Caki2 (cell line): ENCODE measurements around the gene NUP160. TPM values are rescaled to one million over a fixed set of nuclear protein-coding genes. Genes with fewer than 3 reads are reported as not detected.
A peak's percentile ranks its signal among the peaks of the same experiment; 100 is the strongest.
"Not testable (repeated sequence)": the region's sequence is repeated elsewhere in the genome, so short reads cannot be mapped to it uniquely, and the experiment has no call there.

ENCODE experiments used
- DNase-seq: peaks from one replicate; pipeline ENCODE4 v3.0.0-alpha.2; 2015; ENCODE audit warnings: low read depth
- in situ Hi-C: cut with HindIII; loops from 2 replicates; pipeline ENCODE4 v1.10.0; 2016; ENCODE audit warnings: low sequenced_read_pairs, low pct_unique_long_range_greater_than_20kb, mixed read lengths
- total RNA-seq: library from RNA; depleted of rRNA; stranded (reverse); fragments of >200 nt; shearing (Covaris generic); gene quantifications from 2 replicates; pipeline ENCODE4 v1.2.3, GENCODE V29; 2014; ENCODE audit warnings: low replicate concordance

NUP160 gene
- total RNA-seq, 1 experiment from 2014 or later: 15.8 TPM

GRCh38 chr11:47837292-47837691, 10.9 kb downstream of the NUP160 start:
- no peak for DNase-seq
- in situ Hi-C loops: no loop called here

GRCh38 chr11:47830013-47830412, 18.1 kb downstream of the NUP160 start:
- DNase-seq: not testable (repeated sequence)

GRCh38 chr11:47828284-47828683, 19.9 kb downstream of the NUP160 start:
- in situ Hi-C loops: no loop called here
- DNase-seq: no peak

More at GRCh38 chr11:47830013-47830412, 18.1 kb downstream of the NUP160 start:
- in situ Hi-C loops: not testable (repeated sequence)

GRCh38 chr11:47822664-47823063, 25.5 kb downstream of the NUP160 start:
- in situ Hi-C loops, DNase-seq: not testable (repeated sequence)

GRCh38 chr11:47819743-47820142, 28.4 kb downstream of the NUP160 start:
- in situ Hi-C loops: no loop called here
- DNase-seq: no peak

GRCh38 chr11:47800759-47801158, 47.4 kb downstream of the NUP160 start:
- in situ Hi-C loops: no loop called here
- no peak for DNase-seq

GRCh38 chr11:47797633-47798032, 50.5 kb downstream of the NUP160 start:
- peak; percentile 33 for DNase-seq
- in situ Hi-C loops: no loop called here

- in situ Hi-C loops: no loop called here
- DNase-seq: no peak
These were observed 56.2 kb downstream of the NUP160 start for GRCh38 chr11:47791774-47792430.

GRCh38 chr11:47790017-47790416, 58.1 kb downstream of the NUP160 start:
- in situ Hi-C loops: not testable (repeated sequence)

GRCh38 chr11:47788181-47788580, 60.0 kb downstream of the NUP160 start:
- in situ Hi-C loops: no loop called here
- DNase-seq: no peak

More at GRCh38 chr11:47790017-47790416, 58.1 kb downstream of the NUP160 start:
- DNase-seq: not testable (repeated sequence)

GRCh38 chr11:47786373-47786772, 61.8 kb downstream of the NUP160 start:
- in situ Hi-C loops: no loop called here
- DNase-seq: no peak

GRCh38 chr11:47784785-47785381, 63.3 kb downstream of the NUP160 start:
- in situ Hi-C loops: no loop called here
- DNase-seq: no peak

GRCh38 chr11:47783087-47783610, 65.0 kb downstream of the NUP160 start:
- in situ Hi-C loops: no loop called here
- DNase-seq: no peak

GRCh38 chr11:47778878-47779483, 69.2 kb downstream of the NUP160 start:
- no peak for DNase-seq
- in situ Hi-C loops: no loop called here

- no peak for DNase-seq
- in situ Hi-C loops: no loop called here
These were observed 72.8 kb downstream of the NUP160 start for GRCh38 chr11:47775240-47775869.

- in situ Hi-C loops: no loop called here
- no peak for DNase-seq
These were observed 74.3 kb downstream of the NUP160 start for GRCh38 chr11:47773882-47774281.

- DNase-seq, in situ Hi-C loops: not testable (repeated sequence)
These were observed 78.6 kb downstream of the NUP160 start for GRCh38 chr11:47769556-47769955.

- peak; percentile 82 for DNase-seq
- in situ Hi-C loops: no loop called here
These were observed 80.0 kb downstream of the NUP160 start for GRCh38 chr11:47768101-47768612.
